IMR-90 (cell line): ENCODE data around the gene MID1IP1. TPM values are rescaled to one million over a fixed set of nuclear protein-coding genes. Genes with fewer than 3 reads are reported as not detected.

ENCODE experiments used
- ATAC-seq: fragments of 200-7000 bp; cut with Tn5 transposase; 2 replicates; pipeline ENCODE4 v1.9.1; 2020; ENCODE audit warnings: low read depth, mild to moderate bottlenecking, moderate library complexity
- BruUV-seq: library from RNA; stranded (reverse); fragments of 400-500 nt; replicated peaks from 2 replicates; lab custom pipeline; 2021; lab: Mats Ljungman, UMichigan
- CTCF ChIA-PET: fragments of 300-600 bp; formaldehyde crosslinking; extraction: SDS; loops from one replicate; lab custom pipeline; 2021; ENCODE audit warnings: antibody characterized with exemption; lab: Yijun Ruan, JAX
- POLR2A ChIA-PET: fragments of 300-600 bp; sonication (Branson Sonifier 250); formaldehyde crosslinking; loops from one replicate; lab custom pipeline; 2022; ENCODE audit warnings: antibody characterized with exemption; ENCODE audit not compliant: unreplicated experiment; lab: Charles Lee
- DNase-seq: peaks from one replicate; pipeline ENCODE4 v3.0.0; 2013
- H2AFZ ChIP-seq: replicated peaks from 2 replicates; pipeline ENCODE3; 2013; ENCODE audit warnings: low read length, mild to moderate bottlenecking; ENCODE audit not compliant: poor library complexity
- H2AK5ac ChIP-seq: 2 replicates; pipeline ENCODE4 v1.6.1; 2013; ENCODE audit warnings: low read depth, low read length, inconsistent platforms
- H2AK9ac ChIP-seq: replicated peaks from 2 replicates; pipeline ENCODE3; 2013; ENCODE audit warnings: mild to moderate bottlenecking, low read depth, low read length, moderate library complexity; ENCODE audit not compliant: poor library complexity
- H2BK120ac ChIP-seq: 2 replicates; pipeline ENCODE4 v1.6.1; 2013; ENCODE audit warnings: low read depth, low read length, inconsistent platforms
- H2BK15ac ChIP-seq: 3 replicates; pipeline ENCODE4 v1.6.1; 2013; ENCODE audit warnings: low read depth, low read length, inconsistent platforms
- H2BK20ac ChIP-seq: 2 replicates; pipeline ENCODE4 v1.6.1; 2013; ENCODE audit warnings: low read depth, mild to moderate bottlenecking, inconsistent platforms, low read length, moderate library complexity
- H2BK5ac ChIP-seq: 2 replicates; pipeline ENCODE4 v1.6.1; 2013; ENCODE audit warnings: mild to moderate bottlenecking, low read depth, low read length, inconsistent platforms; ENCODE audit not compliant: poor library complexity, severe bottlenecking
- H3K14ac ChIP-seq: replicated peaks from 2 replicates; pipeline ENCODE4 v1.6.1; 2013; ENCODE audit warnings: low read depth, low read length, inconsistent platforms
- H3K18ac ChIP-seq: 2 replicates; pipeline ENCODE4 v1.6.1; 2013; ENCODE audit warnings: low read depth, low read length, control low read depth
- H3K23ac ChIP-seq: 2 replicates; pipeline ENCODE4 v1.6.1; 2013; ENCODE audit warnings: low read depth, low read length, inconsistent platforms
- H3K27ac ChIP-seq: 2 replicates; pipeline ENCODE4 v1.5.1; 2013; ENCODE audit warnings: mild to moderate bottlenecking, control low read depth, low read length; ENCODE audit not compliant: insufficient read depth
- H3K27me3 ChIP-seq: 2 replicates; pipeline ENCODE4 v1.6.1; 2013; ENCODE audit warnings: low read length; ENCODE audit not compliant: control insufficient read depth, insufficient read depth
- H3K36me3 ChIP-seq: 2 replicates; pipeline ENCODE4 v1.6.1; 2013; ENCODE audit warnings: low read length, mixed read lengths; ENCODE audit not compliant: control insufficient read depth, insufficient read depth
- H3K4ac ChIP-seq: 2 replicates; pipeline ENCODE4 v1.6.1; 2013; ENCODE audit warnings: low read depth, low read length, inconsistent platforms
- H3K4me1 ChIP-seq: 2 replicates; pipeline ENCODE4 v1.6.1; 2013; ENCODE audit warnings: low read length, mixed read lengths; ENCODE audit not compliant: control insufficient read depth, insufficient read depth
- H3K4me2 ChIP-seq: 2 replicates; pipeline ENCODE4 v1.6.1; 2013; ENCODE audit warnings: low read depth, mild to moderate bottlenecking, control low read depth, low read length, moderate library complexity
- H3K4me3 ChIP-seq: 2 replicates; pipeline ENCODE4 v1.5.1; 2013; ENCODE audit warnings: low read depth, mild to moderate bottlenecking, control low read depth, low read length, moderate library complexity; ENCODE audit not compliant: insufficient read depth
- H3K56ac ChIP-seq: 2 replicates; pipeline ENCODE4 v1.6.1; 2013; ENCODE audit warnings: low read length, inconsistent platforms; ENCODE audit not compliant: insufficient read depth; ENCODE audit errors: extremely low read depth
- H3K79me1 ChIP-seq, 2 experiments: 2 replicates each; pipeline ENCODE4 v1.6.1; 2013; ENCODE audit warnings: low read length in 2 of 2, inconsistent platforms in 1 of 2, low read depth in 1 of 2
- H3K9ac ChIP-seq: 2 replicates; pipeline ENCODE4 v1.6.1; 2013; ENCODE audit warnings: low read depth, low read length, control low read depth
- H3K9me1 ChIP-seq: 2 replicates; pipeline ENCODE4 v1.6.1; 2013; ENCODE audit warnings: low read length, inconsistent platforms; ENCODE audit not compliant: insufficient read depth
- H3K9me3 ChIP-seq: 2 replicates; pipeline ENCODE4 v1.6.1; 2013; ENCODE audit warnings: low read length; ENCODE audit not compliant: control insufficient read depth, insufficient read depth
- H4K20me1 ChIP-seq: 2 replicates; pipeline ENCODE4 v1.6.1; 2013; ENCODE audit warnings: low read length, inconsistent platforms; ENCODE audit not compliant: insufficient read depth
- H4K5ac ChIP-seq: 2 replicates; pipeline ENCODE4 v1.6.1; 2013; ENCODE audit warnings: mild to moderate bottlenecking, low read depth, low read length, control low read depth
- H4K8ac ChIP-seq, 2 experiments: 2 replicates each; pipeline ENCODE4 v1.6.1; 2013; ENCODE audit warnings: low read depth in 2 of 2, low read length in 2 of 2, control low read depth in 1 of 2, inconsistent platforms in 1 of 2
- H4K91ac ChIP-seq: 2 replicates; pipeline ENCODE4 v1.6.1; 2013; ENCODE audit warnings: low read depth, low read length, inconsistent platforms; ENCODE audit not compliant: insufficient read depth
- CEBPB ChIP-seq: IDR thresholded peaks from 2 replicates; pipeline ENCODE4 v1.6.1; 2012; ENCODE audit warnings: low read depth, low read length, improper control_type of control experiment
- CHD1 ChIP-seq: IDR thresholded peaks from 2 replicates; pipeline ENCODE4 v1.6.1; 2012; ENCODE audit warnings: low read depth, low read length, improper control_type of control experiment
- FOS ChIP-seq: fragments of 150-350 bp; IDR thresholded peaks from 2 replicates; pipeline ENCODE4 v1.6.1; 2016; ENCODE audit warnings: low read depth, low read length
- MAFK ChIP-seq: IDR thresholded peaks from 2 replicates; pipeline ENCODE4 v1.6.1; 2012; ENCODE audit warnings: low read depth, low read length, improper control_type of control experiment
- MAZ ChIP-seq: IDR thresholded peaks from 2 replicates; pipeline ENCODE4 v1.6.1; 2012; ENCODE audit warnings: low read depth, mild to moderate bottlenecking, low read length, improper control_type of control experiment, moderate library complexity, borderline replicate concordance
- MXI1 ChIP-seq: IDR thresholded peaks from 2 replicates; pipeline ENCODE4 v1.6.1; 2012; ENCODE audit warnings: low read depth, mild to moderate bottlenecking, low read length, moderate library complexity, borderline replicate concordance
- POLR2A ChIP-seq: IDR thresholded peaks from 2 replicates; pipeline ENCODE4 v1.6.1; 2012; ENCODE audit warnings: mild to moderate bottlenecking, low read depth, low read length
- RAD21 ChIP-seq: IDR thresholded peaks from 2 replicates; pipeline ENCODE4 v1.6.1; 2012; ENCODE audit warnings: low read length, improper control_type of control experiment
- RCOR1 ChIP-seq: IDR thresholded peaks from 2 replicates; pipeline ENCODE4 v1.6.1; 2012; ENCODE audit warnings: mild to moderate bottlenecking, low read length, improper control_type of control experiment; ENCODE audit not compliant: insufficient replicate concordance
- RFX5 ChIP-seq: IDR thresholded peaks from 2 replicates; pipeline ENCODE4 v1.8.0; 2012; ENCODE audit warnings: low read depth, mild to moderate bottlenecking, low read length, moderate library complexity
- WGBS, 2 experiments: methylation state at CpG; one replicate each; pipeline versions ENCODE4 v1.1.5 to v1.1.7; 2013; ENCODE audit warnings: missing lambda C conversion rate in 2 of 2; ENCODE audit not compliant: insufficient read length in 1 of 2; ENCODE audit errors: extremely low coverage in 2 of 2; 5-methylcytosine and 5-hydroxymethylcytosine counted together
- dilution Hi-C: fragments of 300-500 bp; cut with HindIII; formaldehyde crosslinking; loops from one replicate; pipeline ENCODE4 v1.14.3; 2018; ENCODE audit warnings: low sequenced_read_pairs; ENCODE audit not compliant: unreplicated experiment
- in situ Hi-C: fragments of 300-500 bp; cut with MboI; formaldehyde crosslinking; loops from 3 replicates; pipeline ENCODE4 v1.14.3; 2019; ENCODE audit warnings: low sequenced_read_pairs, inconsistent platforms, mixed read lengths
- intact Hi-C: fragments of 100-400 bp; cut with micrococcal nuclease; formaldehyde crosslinking; loops from 2 replicates; pipeline ENCODE4 v1.10.0; 2022
- polyA plus RNA-seq, 3 experiments: library from polyadenylated mRNA; depleted of rRNA; stranded (reverse); fragments of >200 nt; gene quantifications; 2 replicates each; pipeline ENCODE4 v1.2.3, GENCODE V29; 2012; ENCODE audit warnings: low replicate concordance in 1 of 3
- total RNA-seq: library from RNA; depleted of rRNA; stranded (reverse); fragments of >200 nt; gene quantifications from 2 replicates; pipeline ENCODE4 v1.2.3, GENCODE V29; 2012
- TF ChIP-seq, protein P1 (sequence below): fragments of 150-350 bp; IDR thresholded peaks from 2 replicates; pipeline ENCODE4 v1.6.1; 2016; ENCODE audit warnings: low read depth, mild to moderate bottlenecking, low read length, moderate library complexity, borderline replicate concordance
- TF ChIP-seq, protein P2 (sequence below): fragments of 150-350 bp; IDR thresholded peaks from 2 replicates; pipeline ENCODE4 v1.6.1; 2017; ENCODE audit warnings: mild to moderate bottlenecking, antibody characterized with exemption, low read length, low read depth

Gene MID1IP1
- total and polyA plus RNA-seq, 2 of the 4 experiments (the other 2 are of a cell fraction): 14.5 to 31.3 TPM

DNA sequence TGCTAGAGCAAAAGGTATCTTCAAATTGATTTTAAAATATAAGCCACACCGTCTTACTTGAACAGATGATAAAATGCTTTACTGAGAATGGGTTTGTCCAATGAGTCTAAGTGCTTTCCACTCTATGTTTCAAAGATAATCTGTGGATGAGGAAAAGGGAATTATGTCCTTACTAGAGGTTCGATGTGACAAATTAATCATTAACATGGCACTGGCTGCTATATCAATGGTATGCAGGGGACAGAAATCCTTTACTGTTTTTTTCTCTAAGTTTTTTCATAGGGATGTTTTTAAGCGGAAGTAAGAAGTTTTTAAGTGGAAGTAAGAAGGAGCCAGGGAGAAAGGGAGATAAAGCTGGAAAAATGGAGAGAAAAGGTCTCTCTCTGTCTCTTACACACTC is 38.0 kb downstream of the MID1IP1 start:
- Histone ChIP-seq H3K4ac (no peak overlapping the region), H3K9me3 (no peaks in the 10 kb centered on the region), H3K4me3 (no peak overlapping the region), H2BK20ac (no peak overlapping the region), H3K4me1 (no peaks in the 10 kb centered on the region), H2AK9ac (no peak overlapping the region), H2AK5ac (no peak overlapping the region), H4K91ac (no peak overlapping the region), H3K36me3 (no peaks in the 10 kb centered on the region), H3K9me1 (no peaks in the 10 kb centered on the region), H3K23ac (no peak overlapping the region), H3K27me3 (no peaks in the 10 kb centered on the region), H2BK5ac (no peak overlapping the region), H3K18ac (no peak overlapping the region), H2BK15ac (no peak overlapping the region), H2AFZ (no peak overlapping the region), H4K5ac (no peak overlapping the region), H3K27ac (no peak overlapping the region), H3K14ac (no peak overlapping the region), H3K56ac (no peak overlapping the region), H3K4me2 (no peak overlapping the region), H4K20me1 (no peaks in the 10 kb centered on the region), H3K9ac (no peak overlapping the region), H3K79me1 (no peaks in the 10 kb centered on the region), H4K8ac (no peak overlapping the region), H2BK120ac (no peak overlapping the region)
- BruUV-seq: no TSS peak
- TF ChIP-seq FOS (no peak), RFX5 (no peak), MAFK (no peak), MXI1 (no peak), CHD1 (no peak), POLR2A (no peak), RAD21 (no peak), CEBPB (no peak), RCOR1 (no peak), MAZ (no peak)
- TF ChIP-seq, protein P1, sequence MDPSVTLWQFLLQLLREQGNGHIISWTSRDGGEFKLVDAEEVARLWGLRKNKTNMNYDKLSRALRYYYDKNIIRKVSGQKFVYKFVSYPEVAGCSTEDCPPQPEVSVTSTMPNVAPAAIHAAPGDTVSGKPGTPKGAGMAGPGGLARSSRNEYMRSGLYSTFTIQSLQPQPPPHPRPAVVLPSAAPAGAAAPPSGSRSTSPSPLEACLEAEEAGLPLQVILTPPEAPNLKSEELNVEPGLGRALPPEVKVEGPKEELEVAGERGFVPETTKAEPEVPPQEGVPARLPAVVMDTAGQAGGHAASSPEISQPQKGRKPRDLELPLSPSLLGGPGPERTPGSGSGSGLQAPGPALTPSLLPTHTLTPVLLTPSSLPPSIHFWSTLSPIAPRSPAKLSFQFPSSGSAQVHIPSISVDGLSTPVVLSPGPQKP: no peak
- TF ChIP-seq, protein P2, sequence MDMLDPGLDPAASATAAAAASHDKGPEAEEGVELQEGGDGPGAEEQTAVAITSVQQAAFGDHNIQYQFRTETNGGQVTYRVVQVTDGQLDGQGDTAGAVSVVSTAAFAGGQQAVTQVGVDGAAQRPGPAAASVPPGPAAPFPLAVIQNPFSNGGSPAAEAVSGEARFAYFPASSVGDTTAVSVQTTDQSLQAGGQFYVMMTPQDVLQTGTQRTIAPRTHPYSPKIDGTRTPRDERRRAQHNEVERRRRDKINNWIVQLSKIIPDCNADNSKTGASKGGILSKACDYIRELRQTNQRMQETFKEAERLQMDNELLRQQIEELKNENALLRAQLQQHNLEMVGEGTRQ: no peak
- DNase-seq (no peak), ATAC-seq (no peak)
- POLR2A ChIA-PET: no interaction called here
- in situ Hi-C loops (no loop called here), dilution Hi-C loops (no loop called here), intact Hi-C loops (no loop called here)
- 100% methylated on average over 1 of the region's 3 CpGs; no CpG with 5 or more reads in 1 of the 2 experiments for whole genome bisulfite sequencing, 2 experiments
- CTCF ChIA-PET: no interaction called here
